Measurements from ENCODE around the gene TRIM28.
"Not testable (repeated sequence)": the region's sequence is repeated elsewhere in the genome, so short reads cannot be mapped to it uniquely, and the experiment has no call there.

The TRIM28 gene

GRCh38 chr19:58561373-58562121 is 17.7 kb downstream of the TRIM28 start:
- DNase-seq, result no peak

- peak; percentile 29 for DNase-seq
Observed at GRCh38 chr19:58562122-58563033, 18.5 kb downstream of the TRIM28 start.

GRCh38 chr19:58563034-58563573 is 19.2 kb downstream of the TRIM28 start:
- no peak for DNase-seq

- DNase-seq, result no peak
Observed at GRCh38 chr19:58563823-58564222, 20.0 kb downstream of the TRIM28 start.

GRCh38 chr19:58566989-58567388 is 23.1 kb downstream of the TRIM28 start:
- no peak for DNase-seq

- DNase-seq, result no peak
Observed at GRCh38 chr19:58568453-58569130, 24.7 kb downstream of the TRIM28 start.

GRCh38 chr19:58569191-58569942 is 25.5 kb downstream of the TRIM28 start:
- DNase-seq, result no peak

- DNase-seq, result no peak
Observed at GRCh38 chr19:58569943-58570670, 26.2 kb downstream of the TRIM28 start.

GRCh38 chr19:58570770-58571574 is 27.1 kb downstream of the TRIM28 start:
- DNase-seq, result no peak

GRCh38 chr19:58571575-58571947 is 27.7 kb downstream of the TRIM28 start:
- DNase-seq, result no peak

- no peak for DNase-seq
Observed at GRCh38 chr19:58572026-58572817, 28.4 kb downstream of the TRIM28 start.

- DNase-seq, result peak; percentile 100
Observed at GRCh38 chr19:58572818-58573657, 29.2 kb downstream of the TRIM28 start, which contains the start of gene MZF1. TSS of gene MZF1 (minus strand) at chr19:58573335. CDS start at chr19:58571389, 1,946 bp downstream.

- no peak for DNase-seq
Observed at GRCh38 chr19:58573658-58574164, 29.8 kb downstream of the TRIM28 start.

GRCh38 chr19:58575183-58576041 is 31.5 kb downstream of the TRIM28 start:
- peak; percentile 93 for DNase-seq

- not testable (repeated sequence) for DNase-seq
Observed at GRCh38 chr19:58577581-58577980, 33.7 kb downstream of the TRIM28 start.

- DNase-seq, result no peak
Observed at GRCh38 chr19:58578012-58578925, 34.4 kb downstream of the TRIM28 start.

All from fibroblast of skin of back (primary cell).